Psoas muscle (tissue), 8 donors: ENCODE results near the gene MLLT3. TPM values are rescaled to one million over a fixed set of nuclear protein-coding genes. Genes with fewer than 3 reads are reported as not detected.
A peak's percentile ranks its signal among the peaks of the same experiment; 100 is the strongest.

Source experiments
- ATAC-seq, 4 donors: fragments of 200-7000 bp; cut with Tn5 transposase; one replicate each; pipeline ENCODE4 v1.9.1; 2020; ENCODE audit warnings: moderate library complexity in 3 of 4, mild to moderate bottlenecking in 2 of 4
- DNase-seq, 2 donors: peaks; one replicate each; pipeline ENCODE4 v3.0.0-alpha.2; 2020
- H3K27ac ChIP-seq: fragments of 200-600 bp; one replicate; pipeline ENCODE4 v1.8.0; 2022
- H3K27me3 ChIP-seq, 3 donors: fragments of 200-600 bp in 1 of 3; one replicate each; pipeline versions ENCODE4 v1.6.1 to v1.8.0; 2013 to 2022; ENCODE audit warnings: low read length in 2 of 3, mild to moderate bottlenecking in 2 of 3, moderate library complexity in 1 of 3; ENCODE audit not compliant: insufficient read depth in 3 of 3
- H3K36me3 ChIP-seq, 2 donors: fragments of 200-600 bp in 1 of 2; one replicate each; pipeline versions ENCODE4 v1.6.1 to v1.8.0; 2013 to 2022; ENCODE audit warnings: low read depth in 1 of 2, mild to moderate bottlenecking in 1 of 2, moderate library complexity in 1 of 2; ENCODE audit not compliant: insufficient read depth in 1 of 2
- H3K4me1 ChIP-seq: fragments of 200-600 bp; one replicate; pipeline ENCODE4 v1.8.0; 2022
- H3K4me3 ChIP-seq: fragments of 200-600 bp; one replicate; pipeline ENCODE4 v1.8.0; 2022; ENCODE audit warnings: mild to moderate bottlenecking
- H3K9me3 ChIP-seq: fragments of 200-600 bp; one replicate; pipeline ENCODE4 v1.8.0; 2022
- WGBS, 3 donors: extraction: QIAGEN DNeasy Blood & Tissue Kit; methylation state at CpG; one replicate each; pipeline versions ENCODE4 v1.1.6 to v1.1.7; 2013; 5-methylcytosine and 5-hydroxymethylcytosine counted together
- intact Hi-C, 2 donors: fragments of 100-400 bp; cut with DNase I; formaldehyde crosslinking; loops; one replicate each; pipeline versions ENCODE4 v1.11.0 to v1.14.2; 2022
- polyA plus RNA-seq, 3 donors: library from polyadenylated mRNA; stranded (reverse); fragments of 200-250 nt; gene quantifications; one replicate each; pipeline ENCODE4 v1.2.3, GENCODE V29; 2013
- total RNA-seq, 4 donors: library from RNA; stranded (reverse); fragmentation: NEBNext Ultra II Directional in 2 of 4; extraction: Animal tissue kit (Norgen Biotek cat#: 25700) in 2 of 4; gene quantifications; one replicate each; pipeline versions ENCODE4 v1.2.1 to v1.2.4, GENCODE V29; 2021 to 2023
- TF ChIP-seq, protein P1 (sequence below): fragments of 200-600 bp; IDR thresholded peaks from one replicate; pipeline ENCODE4 v1.8.0; 2022; ENCODE audit warnings: antibody characterized with exemption
- donor health status: healthy with polysubstance abuse.
- donor health status: DM: no; HTN: no; CAD: no; lungs with moderate emphysema.
- donor health status: Bipolar disorder and iron deficiency.
- donor health status: healthy.
- donor health status: DM: yes; HTN: yes; CAD: no.
- donor health status: DM: no; HTN: no; CAD: no.
- donor health status: DM: no; HTN: no; CAD: no.
- donor health status: DM: yes; HTN: yes; CAD: no.

Gene MLLT3
- total and polyA plus RNA-seq, 7 donors = 1.2 to 9.8 (median 3.3) TPM

DNA sequence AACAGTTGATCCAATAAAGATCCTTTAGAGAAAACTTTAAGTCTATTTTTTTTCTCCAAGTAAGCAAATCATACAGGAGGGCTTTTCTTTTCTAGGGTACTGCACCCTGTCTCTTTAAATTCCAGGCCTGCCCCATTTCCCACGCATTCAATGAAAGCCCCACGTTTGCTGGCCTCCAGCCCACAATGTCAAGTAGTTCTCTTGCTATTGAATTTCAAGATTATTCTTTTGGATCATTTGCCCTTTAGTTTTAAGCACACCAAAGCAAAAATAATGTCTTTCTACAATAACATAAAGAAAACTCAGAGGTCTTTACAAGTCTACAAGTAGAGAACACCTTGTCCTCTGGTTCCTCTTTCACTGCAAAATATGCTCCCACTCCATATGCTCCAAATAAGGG is 15.6 kb downstream of the MLLT3 start:
- TF ChIP-seq, protein P1, sequence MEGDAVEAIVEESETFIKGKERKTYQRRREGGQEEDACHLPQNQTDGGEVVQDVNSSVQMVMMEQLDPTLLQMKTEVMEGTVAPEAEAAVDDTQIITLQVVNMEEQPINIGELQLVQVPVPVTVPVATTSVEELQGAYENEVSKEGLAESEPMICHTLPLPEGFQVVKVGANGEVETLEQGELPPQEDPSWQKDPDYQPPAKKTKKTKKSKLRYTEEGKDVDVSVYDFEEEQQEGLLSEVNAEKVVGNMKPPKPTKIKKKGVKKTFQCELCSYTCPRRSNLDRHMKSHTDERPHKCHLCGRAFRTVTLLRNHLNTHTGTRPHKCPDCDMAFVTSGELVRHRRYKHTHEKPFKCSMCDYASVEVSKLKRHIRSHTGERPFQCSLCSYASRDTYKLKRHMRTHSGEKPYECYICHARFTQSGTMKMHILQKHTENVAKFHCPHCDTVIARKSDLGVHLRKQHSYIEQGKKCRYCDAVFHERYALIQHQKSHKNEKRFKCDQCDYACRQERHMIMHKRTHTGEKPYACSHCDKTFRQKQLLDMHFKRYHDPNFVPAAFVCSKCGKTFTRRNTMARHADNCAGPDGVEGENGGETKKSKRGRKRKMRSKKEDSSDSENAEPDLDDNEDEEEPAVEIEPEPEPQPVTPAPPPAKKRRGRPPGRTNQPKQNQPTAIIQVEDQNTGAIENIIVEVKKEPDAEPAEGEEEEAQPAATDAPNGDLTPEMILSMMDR = no peak
- WGBS, 3 donors = 6 to 23% (median 7%) methylated on average over 2 of the region's 2 CpGs
- no peaks in the 10 kb centered on the region for H3K27me3 ChIP-seq
- H3K36me3 ChIP-seq = no peaks in the 10 kb centered on the region
- H3K27ac ChIP-seq = no peak overlapping the region
- H3K4me1 ChIP-seq = peaks cover 45% of the 10 kb centered on the region
- peak in 1 of 4 donors; percentile 44 for ATAC-seq
- no peaks in the 10 kb centered on the region for H3K9me3 ChIP-seq
- intact Hi-C loops = no loop called here
- no peak overlapping the region for H3K4me3 ChIP-seq
- no peak for DNase-seq

DNA sequence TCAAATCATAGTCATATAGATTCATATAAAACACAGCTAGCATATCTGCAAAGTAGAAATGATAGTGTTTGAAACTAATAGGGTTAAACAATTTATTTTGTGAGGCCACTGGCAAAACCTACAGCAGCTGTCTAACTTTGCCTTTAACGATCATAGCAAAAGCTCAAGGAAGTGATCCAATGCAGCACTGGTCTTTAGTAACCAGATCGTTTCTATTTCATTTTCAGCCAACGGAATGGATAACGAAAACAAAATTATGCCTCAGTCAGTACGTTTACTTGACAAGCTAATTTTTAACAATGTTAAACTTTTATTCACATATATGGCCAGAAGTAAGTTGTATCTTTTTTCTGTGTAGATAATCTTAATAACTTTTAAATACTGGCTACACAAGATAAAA is 17.7 kb downstream of the MLLT3 start:
- H3K9me3 ChIP-seq = no peaks in the 10 kb centered on the region
- peak overlapping the region; percentile 33 for H3K27ac ChIP-seq
- DNase-seq (no peak), ATAC-seq (peak in 1 of 4 donors; percentile 69)
- H3K27me3 ChIP-seq = no peaks in the 10 kb centered on the region
- H3K4me1 ChIP-seq = peaks cover 45% of the 10 kb centered on the region
- intact Hi-C loops = no loop called here
- TF ChIP-seq, protein P1 = no peak
- WGBS, 3 donors = 0 to 4% (median 1%) methylated on average over 5 of the region's 5 CpGs
- peak overlapping the region; percentile 58 for H3K4me3 ChIP-seq
- H3K36me3 ChIP-seq = no peaks in the 10 kb centered on the region

DNA sequence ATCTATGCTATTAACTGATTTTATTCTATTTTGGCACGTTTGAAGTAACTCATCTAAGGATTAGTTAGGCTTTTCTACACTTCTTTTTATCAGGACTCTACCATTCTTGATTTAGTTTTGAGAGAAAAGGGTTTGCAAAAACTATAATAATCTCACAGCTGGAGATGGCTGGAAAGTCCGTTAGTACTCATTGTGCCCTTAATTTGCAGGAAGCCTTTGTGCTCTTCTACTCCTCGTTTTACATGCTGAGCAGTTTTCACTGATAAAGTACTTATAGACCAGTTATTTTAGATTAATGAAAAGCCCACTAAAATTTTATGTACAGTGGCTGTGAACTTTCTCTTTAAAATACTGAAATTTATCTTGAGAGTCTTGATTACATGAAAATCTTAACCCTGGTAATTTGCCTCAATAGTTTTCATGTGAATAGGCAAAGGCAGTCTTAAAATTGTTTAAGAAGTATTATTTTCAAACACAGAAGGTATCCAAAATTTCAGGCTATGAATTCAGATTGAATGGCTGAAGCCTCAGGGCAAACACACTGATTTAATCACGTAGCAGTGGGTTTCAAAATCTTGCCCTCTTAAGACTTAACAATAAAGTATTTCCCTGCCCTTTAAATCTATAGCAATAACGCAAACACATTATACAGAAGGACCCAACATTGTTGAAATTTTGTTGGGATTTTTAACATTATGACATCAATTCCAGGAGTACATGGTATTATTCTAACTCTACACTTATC is 18.6 kb downstream of the MLLT3 start:
- no peak for DNase-seq
- TF ChIP-seq, protein P1 = no peak
- Histone ChIP-seq H3K36me3 (no peaks in the 10 kb centered on the region), H3K9me3 (no peaks in the 10 kb centered on the region), H3K27me3 (no peaks in the 10 kb centered on the region), H3K4me3 (peak overlapping the region; percentile 58), H3K27ac (peak overlapping the region; percentile 33), H3K4me1 (peaks cover 45% of the 10 kb centered on the region)
- WGBS, 3 donors = 41 to 61% (median 55%) methylated on average over 5 of the region's 5 CpGs
- intact Hi-C loops = no loop called here
- no peak for ATAC-seq

DNA sequence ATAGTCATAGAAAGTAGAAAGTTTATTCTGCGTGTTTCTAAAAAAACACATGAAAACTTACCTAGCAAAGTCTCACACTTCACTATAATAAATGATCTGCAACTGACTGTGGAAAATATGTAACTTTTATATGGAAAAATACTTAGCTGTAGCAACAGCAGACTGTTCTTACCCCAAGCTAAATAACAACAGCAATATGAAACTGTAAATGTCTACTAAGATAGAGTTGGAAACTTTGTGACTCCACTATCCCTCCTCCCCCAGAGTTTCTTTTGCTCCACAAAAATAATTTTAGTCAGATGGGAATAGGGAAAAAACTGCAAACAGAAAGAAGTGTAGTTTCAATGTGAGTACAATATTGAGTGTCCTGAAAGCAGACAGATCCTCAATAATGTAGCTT is 21.0 kb downstream of the MLLT3 start:
- WGBS, 3 donors = 75 to 93% (median 91%) methylated on average over 1 of the region's 1 CpG
- no peak for ATAC-seq

More for the DNA sequence above, 21.0 kb downstream of the MLLT3 start:
- Histone ChIP-seq H3K27ac (no peak overlapping the region), H3K36me3 (no peaks in the 10 kb centered on the region), H3K4me3 (no peak overlapping the region), H3K27me3 (no peaks in the 10 kb centered on the region), H3K9me3 (no peaks in the 10 kb centered on the region), H3K4me1 (peaks cover 29% of the 10 kb centered on the region)
- TF ChIP-seq, protein P1 = no peak
- intact Hi-C loops = no loop called here
- DNase-seq = no peak
